ENCODE results near the gene SEC22C.

Gene SEC22C

DNA sequence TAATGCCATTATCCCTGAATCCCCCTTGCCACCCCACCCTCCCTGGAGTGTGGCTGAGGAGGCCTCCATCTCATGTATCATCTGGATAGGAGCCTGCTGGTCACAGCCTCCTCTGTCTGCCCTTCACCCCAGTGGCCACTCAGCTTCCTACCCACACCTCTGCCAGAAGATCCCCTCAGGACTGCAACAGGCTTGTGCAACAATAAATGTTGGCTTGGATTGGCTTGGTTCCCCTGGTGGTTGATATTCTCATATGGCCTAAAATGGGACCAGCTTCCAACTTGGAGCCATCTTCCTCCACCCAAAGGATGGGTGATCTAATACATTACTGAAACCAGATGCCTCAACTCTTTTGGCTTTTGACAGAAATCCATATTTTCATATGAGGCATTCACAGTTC, 44.4 kb downstream of the SEC22C start:
- TF ChIP-seq, protein P1, sequence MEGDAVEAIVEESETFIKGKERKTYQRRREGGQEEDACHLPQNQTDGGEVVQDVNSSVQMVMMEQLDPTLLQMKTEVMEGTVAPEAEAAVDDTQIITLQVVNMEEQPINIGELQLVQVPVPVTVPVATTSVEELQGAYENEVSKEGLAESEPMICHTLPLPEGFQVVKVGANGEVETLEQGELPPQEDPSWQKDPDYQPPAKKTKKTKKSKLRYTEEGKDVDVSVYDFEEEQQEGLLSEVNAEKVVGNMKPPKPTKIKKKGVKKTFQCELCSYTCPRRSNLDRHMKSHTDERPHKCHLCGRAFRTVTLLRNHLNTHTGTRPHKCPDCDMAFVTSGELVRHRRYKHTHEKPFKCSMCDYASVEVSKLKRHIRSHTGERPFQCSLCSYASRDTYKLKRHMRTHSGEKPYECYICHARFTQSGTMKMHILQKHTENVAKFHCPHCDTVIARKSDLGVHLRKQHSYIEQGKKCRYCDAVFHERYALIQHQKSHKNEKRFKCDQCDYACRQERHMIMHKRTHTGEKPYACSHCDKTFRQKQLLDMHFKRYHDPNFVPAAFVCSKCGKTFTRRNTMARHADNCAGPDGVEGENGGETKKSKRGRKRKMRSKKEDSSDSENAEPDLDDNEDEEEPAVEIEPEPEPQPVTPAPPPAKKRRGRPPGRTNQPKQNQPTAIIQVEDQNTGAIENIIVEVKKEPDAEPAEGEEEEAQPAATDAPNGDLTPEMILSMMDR (IDR thresholded peaks at IDR 0.05), result no peak

DNA sequence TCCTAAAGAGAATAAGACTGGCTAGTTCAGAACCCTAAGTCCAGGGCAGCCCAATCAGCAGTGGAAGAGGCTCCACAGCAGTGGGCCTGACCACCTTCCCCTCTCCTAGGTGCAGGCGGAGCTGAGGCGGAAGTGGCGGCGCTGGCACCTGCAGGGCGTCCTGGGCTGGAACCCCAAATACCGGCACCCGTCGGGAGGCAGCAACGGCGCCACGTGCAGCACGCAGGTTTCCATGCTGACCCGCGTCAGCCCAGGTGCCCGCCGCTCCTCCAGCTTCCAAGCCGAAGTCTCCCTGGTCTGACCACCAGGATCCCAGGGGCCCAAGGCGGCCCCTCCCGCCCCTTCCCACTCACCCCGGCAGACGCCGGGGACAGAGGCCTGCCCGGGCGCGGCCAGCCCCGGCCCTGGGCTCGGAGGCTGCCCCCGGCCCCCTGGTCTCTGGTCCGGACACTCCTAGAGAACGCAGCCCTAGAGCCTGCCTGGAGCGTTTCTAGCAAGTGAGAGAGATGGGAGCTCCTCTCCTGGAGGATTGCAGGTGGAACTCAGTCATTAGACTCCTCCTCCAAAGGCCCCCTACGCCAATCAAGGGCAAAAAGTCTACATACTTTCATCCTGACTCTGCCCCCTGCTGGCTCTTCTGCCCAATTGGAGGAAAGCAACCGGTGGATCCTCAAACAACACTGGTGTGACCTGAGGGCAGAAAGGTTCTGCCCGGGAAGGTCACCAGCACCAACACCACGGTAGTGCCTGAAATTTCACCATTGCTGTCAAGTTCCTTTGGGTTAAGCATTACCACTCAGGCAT, 45.6 kb downstream of the SEC22C start:
- TF ChIP-seq, protein P1 (IDR thresholded peaks at IDR 0.05), result peak; percentile 65

DNA sequence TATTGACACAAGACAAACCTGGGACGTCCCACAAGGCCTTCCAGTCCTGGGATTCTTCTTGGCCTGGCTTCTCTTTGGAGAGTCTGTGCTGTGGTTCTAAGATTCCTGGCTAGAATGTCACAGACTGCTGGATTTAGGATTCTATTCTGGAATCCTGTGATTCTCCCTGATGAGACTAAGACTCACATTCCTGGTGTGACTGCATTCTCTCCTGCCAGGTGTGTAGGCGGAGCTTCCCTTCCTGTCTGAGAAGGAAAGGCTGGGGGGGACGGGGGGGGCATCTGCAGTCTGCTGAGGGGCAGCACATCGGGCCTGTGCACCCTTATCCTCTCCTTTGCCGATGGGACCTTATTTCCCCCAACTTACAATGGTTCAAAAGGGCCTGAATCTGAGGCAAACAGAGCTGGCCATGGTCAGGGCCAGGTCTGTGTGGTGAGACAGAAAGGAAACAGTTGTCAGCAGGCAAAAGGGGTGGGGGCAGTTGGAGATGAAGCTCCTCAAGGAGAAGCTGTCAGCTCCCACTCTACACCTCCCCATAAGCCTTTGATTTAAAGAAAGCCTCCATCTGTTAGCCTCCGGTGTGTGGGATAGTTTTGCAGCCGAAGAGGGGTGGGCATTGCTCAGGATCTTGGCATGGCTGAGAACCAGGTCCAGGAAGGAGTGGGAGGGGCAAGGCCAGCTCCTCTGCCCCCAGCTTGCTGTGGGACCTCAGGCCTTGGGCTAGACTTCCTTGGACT, 48.4 kb downstream of the SEC22C start:
- TF ChIP-seq, protein P1 (IDR thresholded peaks at IDR 0.05), result no peak

DNA sequence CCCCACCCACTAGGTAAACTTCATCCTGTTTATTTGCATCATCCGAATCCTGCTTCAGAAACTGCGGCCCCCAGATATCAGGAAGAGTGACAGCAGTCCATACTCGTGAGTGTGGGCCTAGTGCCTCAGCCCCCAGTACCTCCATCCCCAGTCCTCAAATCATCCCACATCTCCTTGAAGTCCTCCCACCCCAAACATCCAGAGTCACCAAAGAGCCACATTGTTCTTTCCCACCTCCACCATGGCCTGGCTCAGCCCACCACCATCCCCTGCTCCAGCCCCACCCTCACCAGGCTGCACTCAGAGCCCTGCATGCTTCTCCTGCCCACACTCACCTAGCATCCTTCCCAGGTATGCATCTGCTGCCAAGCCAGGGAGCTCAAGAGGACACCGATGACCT, 49.5 kb downstream of the SEC22C start:
- TF ChIP-seq, protein P1 (IDR thresholded peaks at IDR 0.05), result no peak

DNA sequence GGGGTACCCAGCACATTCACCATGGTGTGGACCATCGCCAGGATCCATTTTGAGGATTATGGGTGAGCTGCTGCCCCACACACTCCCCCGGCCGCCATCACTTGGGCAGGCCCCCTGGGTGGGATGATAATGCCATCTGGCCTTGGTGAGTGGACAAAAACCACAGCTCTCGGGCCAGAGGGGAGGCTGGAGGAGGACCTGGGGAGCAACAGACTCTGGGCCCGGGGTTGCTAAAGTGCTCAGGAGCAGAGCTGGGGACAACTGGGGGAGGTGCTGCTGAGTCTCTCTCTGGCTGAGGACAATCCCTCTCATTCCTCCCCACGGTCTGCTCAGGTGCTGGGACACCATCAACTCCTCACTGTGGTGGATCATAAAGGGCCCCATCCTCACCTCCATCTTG, 50.3 kb downstream of the SEC22C start:
- TF ChIP-seq, protein P1 (IDR thresholded peaks at IDR 0.05), result no peak

DNA sequence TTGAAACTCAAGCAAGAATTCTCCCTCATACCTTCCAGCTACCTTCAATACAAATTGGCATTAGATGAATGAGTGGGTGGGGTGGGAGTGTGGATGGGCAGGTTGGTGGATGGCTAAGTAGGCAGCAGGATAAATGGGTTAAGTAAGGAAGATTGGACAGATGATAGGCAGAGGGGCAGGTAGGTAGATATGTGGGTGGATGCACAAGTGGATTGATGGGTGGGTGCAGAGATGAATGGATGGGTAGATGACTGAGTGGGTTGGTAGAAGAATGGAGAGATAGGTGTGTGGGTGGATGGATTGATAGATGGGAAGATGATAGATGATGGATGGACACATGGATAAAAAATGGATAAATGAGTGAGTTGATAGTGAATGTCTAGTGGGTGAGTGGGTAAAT, 51.7 kb downstream of the SEC22C start:
- TF ChIP-seq, protein P1 (IDR thresholded peaks at IDR 0.05), result no peak

DNA sequence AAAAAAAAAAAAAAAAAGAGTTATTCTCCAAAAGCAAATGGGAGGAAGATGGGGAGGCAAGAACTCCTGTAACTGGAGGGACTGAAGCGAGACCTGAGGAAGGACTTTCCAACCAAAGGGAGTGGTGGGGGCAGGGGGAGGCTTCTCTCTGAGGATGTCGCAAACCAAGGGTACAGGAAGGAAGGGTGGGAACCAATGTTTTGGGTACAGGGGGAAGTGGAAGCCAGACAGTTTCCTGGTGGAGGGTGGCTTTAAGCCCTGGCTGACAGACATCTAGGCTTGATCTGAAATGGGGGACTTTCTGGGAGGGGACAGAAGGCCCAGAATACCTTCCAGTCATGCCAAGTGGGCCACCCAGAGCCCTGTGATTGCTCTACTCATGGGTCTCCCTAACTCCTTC, 52.3 kb downstream of the SEC22C start:
- TF ChIP-seq, protein P1 (IDR thresholded peaks at IDR 0.05), result no peak
